T-cell (primary cell): Measurements from ENCODE around the gene CCL11. TPM values are rescaled to one million over a fixed set of nuclear protein-coding genes. Genes with fewer than 3 reads are reported as not detected.

Experiments
- ATAC-seq, 4 experiments: fragments of 200-7000 bp in 3 of 4; fragments of 150-1000 bp in 1 of 4; cut with Tn5 transposase; replicated peaks in 1 of 4; 1 replicate in 3 of 4; 2 replicates in 1 of 4; pipeline ENCODE4 v1.10.0; 2021; ENCODE audit warnings: moderate library complexity in 3 of 4, mild to moderate bottlenecking in 2 of 4, moderate number of reproducible peaks in 1 of 4
- CTCF ChIA-PET, 2 donors: fragments of 300-600 bp; sonication (Branson Sonifier 250); formaldehyde crosslinking; loops; one replicate each; lab custom pipeline; 2022; ENCODE audit warnings: antibody characterized with exemption in 2 of 2; lab: Charles Lee
- POLR2A ChIA-PET, 2 donors: fragments of 300-600 bp; sonication (Branson Sonifier 250); formaldehyde crosslinking; loops; one replicate each; lab custom pipeline; 2022; ENCODE audit warnings: antibody characterized with exemption in 2 of 2; lab: Charles Lee
- DNase-seq, 35 experiments: peaks; one replicate each; pipeline versions ENCODE4 v3.0.0 to v3.0.0-alpha.2; 2013 to 2023
- H3K27ac ChIP-seq: one replicate; pipeline ENCODE4 v1.5.1; 2013; ENCODE audit warnings: low read length
- H3K27me3 ChIP-seq, 2 experiments: replicated peaks in 1 of 2; 1 replicate in 1 of 2; 2 replicates in 1 of 2; pipeline versions ENCODE4 v1.6.1 to v1.7.0; 2013; ENCODE audit warnings: low read length in 1 of 2, mixed read lengths in 1 of 2; ENCODE audit not compliant: control insufficient read depth in 2 of 2, insufficient read depth in 2 of 2; ENCODE audit errors: extremely low read depth in 1 of 2
- H3K36me3 ChIP-seq, 2 donors: 1 replicate in 1 of 2; 2 replicates in 1 of 2; pipeline versions ENCODE4 v1.6.1 to v1.7.0; 2013; ENCODE audit warnings: low read length in 1 of 2; ENCODE audit not compliant: control insufficient read depth in 2 of 2, insufficient read depth in 1 of 2; ENCODE audit errors: extremely low read depth in 1 of 2
- H3K4me1 ChIP-seq, 2 experiments: 1 replicate in 1 of 2; 2 replicates in 1 of 2; pipeline versions ENCODE4 v1.6.1 to v1.7.0; 2013; ENCODE audit warnings: low read length in 2 of 2, mixed read lengths in 1 of 2; ENCODE audit not compliant: insufficient read depth in 2 of 2, control insufficient read depth in 1 of 2; ENCODE audit errors: extremely low read depth in 1 of 2
- H3K4me3 ChIP-seq, 2 donors: 1 replicate in 1 of 2; 2 replicates in 1 of 2; pipeline versions ENCODE4 v1.5.1 to v1.7.0; 2013; ENCODE audit warnings: mild to moderate bottlenecking in 2 of 2, low read length in 1 of 2, moderate library complexity in 1 of 2; ENCODE audit not compliant: control insufficient read depth in 1 of 2; ENCODE audit errors: extremely low read depth in 1 of 2
- H3K9me3 ChIP-seq: 2 replicates; pipeline ENCODE4 v1.7.0; 2013
- H3K27ac Mint-ChIP-seq, 2 donors: one replicate each; pipeline ENCODE4 v1.8.0; 2020 to 2021; ENCODE audit warnings: mild to moderate bottlenecking in 2 of 2, mixed read lengths in 2 of 2
- H3K27me3 Mint-ChIP-seq, 2 donors: one replicate each; pipeline ENCODE4 v1.8.0; 2021 to 2022; ENCODE audit warnings: mixed read lengths in 2 of 2
- H3K36me3 Mint-ChIP-seq: one replicate; pipeline ENCODE4 v1.8.0; 2021; ENCODE audit warnings: mixed read lengths
- H3K4me1 Mint-ChIP-seq, 3 donors: one replicate each; pipeline ENCODE4 v1.8.0; 2020 to 2022; ENCODE audit warnings: mixed read lengths in 3 of 3, mild to moderate bottlenecking in 1 of 3
- H3K4me3 Mint-ChIP-seq, 3 donors: one replicate each; pipeline ENCODE4 v1.8.0; 2020 to 2022; ENCODE audit warnings: mild to moderate bottlenecking in 3 of 3, mixed read lengths in 3 of 3, moderate library complexity in 3 of 3
- H3K9me3 Mint-ChIP-seq, 3 donors: one replicate each; pipeline ENCODE4 v1.8.0; 2020 to 2022; ENCODE audit warnings: mixed read lengths in 3 of 3
- WGBS: methylation state at CpG from one replicate; pipeline ENCODE4 v1.1.5; 2013; ENCODE audit warnings: missing lambda C conversion rate; ENCODE audit not compliant: insufficient coverage; 5-methylcytosine and 5-hydroxymethylcytosine counted together
- total RNA-seq, 35 experiments: library from RNA in 6 of 35; stranded (reverse) in 6 of 35; fragments of 120-200 nt in 1 of 35; gene quantifications; one replicate each; pipeline versions ENCODE4 v1.2.1 to v1.2.4 and lab custom pipeline; 2013 to 2026

CCL11 gene
- total RNA-seq, result not detected
- total RNA-seq (2013), result not detected
- total RNA-seq (lab: John Stamatoyannopoulos, UW), result 0 reads per million in 29 experiments

DNA sequence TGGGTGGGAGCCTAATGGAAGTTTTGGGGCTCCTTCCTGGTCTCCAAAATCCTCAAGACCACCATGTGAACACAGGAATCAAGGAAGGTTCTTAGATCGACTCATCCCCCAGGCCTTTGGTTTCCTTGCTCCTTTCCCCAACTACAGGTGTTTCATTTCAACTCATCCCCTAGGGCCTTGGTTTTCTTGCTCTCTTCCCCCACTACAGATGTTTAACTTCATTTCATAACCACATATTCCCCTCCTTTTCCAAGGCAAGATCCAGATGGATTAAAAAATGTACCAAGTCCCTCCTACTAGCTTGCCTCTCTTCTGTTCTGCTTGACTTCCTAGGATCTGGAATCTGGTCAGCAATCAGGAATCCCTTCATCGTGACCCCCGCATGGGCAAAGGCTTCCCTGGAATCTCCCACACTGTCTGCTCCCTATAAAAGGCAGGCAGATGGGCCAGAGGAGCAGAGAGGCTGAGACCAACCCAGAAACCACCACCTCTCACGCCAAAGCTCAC is at the start of gene CCL11:
Gene CCL11, plus strand, starts transcription at position 457 of the 507 bp plus-strand sequence. CDS start 67 bp downstream, outside the sequence.
- H3K36me3 Mint-ChIP-seq, result no peaks in the 10 kb centered on the region
- Histone ChIP-seq H3K4me1 (no peaks in the 10 kb centered on the region), H3K9me3 (no peaks in the 10 kb centered on the region), H3K27ac (no peak within 1 kb of the TSS), H3K4me3 (no peak within 1 kb of the TSS), H3K27me3 (peaks cover 0 to 4% of the 10 kb centered on the region in 2 experiments), H3K36me3 (no peaks in the 10 kb centered on the region)
- DNase-seq, result no peak
- ChIA-PET POLR2A (no interaction called here), CTCF (no interaction called here)
- H3K27ac Mint-ChIP-seq, result no peak within 1 kb of the TSS
- no peak for ATAC-seq
- H3K9me3 Mint-ChIP-seq, result no peaks in the 10 kb centered on the region
- peaks cover 13 to 30% of the 10 kb centered on the region in 2 donors for H3K27me3 Mint-ChIP-seq
- no peak within 1 kb of the TSS for H3K4me3 Mint-ChIP-seq
- 83% methylated on average over 4 of the region's 4 CpGs for WGBS
- no peaks in the 10 kb centered on the region for H3K4me1 Mint-ChIP-seq

- peaks cover 9 to 22% of the 10 kb centered on the region in 2 donors for H3K27me3 Mint-ChIP-seq
- Histone ChIP-seq H3K4me1 (no peaks in the 10 kb centered on the region), H3K27ac (no peak overlapping the region), H3K27me3 (peaks cover 0 to 18% of the 10 kb centered on the region in 2 experiments), H3K4me3 (no peak overlapping the region), H3K36me3 (no peaks in the 10 kb centered on the region), H3K9me3 (no peaks in the 10 kb centered on the region)
- CTCF ChIA-PET, result no interaction called here
- POLR2A ChIA-PET, result no interaction called here
- DNase-seq, result no peak
- ATAC-seq, result no peak
- H3K4me3 Mint-ChIP-seq, result no peak overlapping the region
- no peaks in the 10 kb centered on the region for H3K36me3 Mint-ChIP-seq
- 52% methylated on average over 5 of the region's 6 CpGs for WGBS
- no peak overlapping the region for H3K27ac Mint-ChIP-seq
- H3K4me1 Mint-ChIP-seq, result peaks cover 0 to 4% (median 0%) of the 10 kb centered on the region in 3 donors
- no peaks in the 10 kb centered on the region for H3K9me3 Mint-ChIP-seq
Measured at GRCh38 chr17:34236281-34236892, 49.2 kb upstream of the CCL11 start.

- H3K4me1 ChIP-seq, result no peaks in the 10 kb centered on the region
- H3K36me3 Mint-ChIP-seq, result no peaks in the 10 kb centered on the region
- peaks cover 0 to 4% (median 0%) of the 10 kb centered on the region in 3 donors for H3K4me1 Mint-ChIP-seq
- ATAC-seq (no peak), DNase-seq (no peak)
- POLR2A ChIA-PET, result no interaction called here
- CTCF ChIA-PET, result interaction anchor here in 1 of 2 donors (0.8 kb wide), 1 partner anchor 66 kb away, joined by 3 read pairs; no protein-coding TSS in a partner anchor
- H3K27ac Mint-ChIP-seq, result no peak overlapping the region
- 100% methylated on average over 2 of the region's 3 CpGs for WGBS
- no peaks in the 10 kb centered on the region for H3K36me3 ChIP-seq
- no peaks in the 10 kb centered on the region for H3K9me3 ChIP-seq
- H3K27me3 ChIP-seq, result peaks cover 0 to 18% of the 10 kb centered on the region in 2 experiments
- H3K9me3 Mint-ChIP-seq, result no peaks in the 10 kb centered on the region
- H3K27me3 Mint-ChIP-seq, result peaks cover 11 to 23% of the 10 kb centered on the region in 2 donors
- H3K4me3 Mint-ChIP-seq, result no peak overlapping the region
- H3K4me3 ChIP-seq, result no peak overlapping the region
- H3K27ac ChIP-seq, result no peak overlapping the region
Measured at GRCh38 chr17:34237458-34237857, 48.1 kb upstream of the CCL11 start.

DNA sequence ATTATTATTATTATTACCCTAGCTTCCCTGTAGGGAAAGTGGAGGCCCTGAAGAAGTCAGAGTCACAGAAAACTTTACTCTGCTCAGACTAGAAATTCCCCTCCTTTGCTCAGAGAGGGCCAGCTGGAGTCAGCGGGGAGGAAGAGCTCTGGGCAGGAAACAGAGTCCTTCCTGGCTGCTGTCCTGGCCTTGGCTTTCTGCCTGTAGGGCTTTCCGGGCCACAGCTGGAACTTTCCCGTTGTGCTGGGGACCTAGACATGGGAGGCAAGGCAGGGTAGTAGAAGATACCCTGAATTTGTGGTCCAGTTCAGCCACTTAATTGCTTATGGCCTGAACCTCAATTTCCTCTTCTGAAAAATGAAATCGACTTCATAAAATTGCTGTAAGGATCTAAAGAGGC is 44.5 kb upstream of the CCL11 start:
- H3K9me3 Mint-ChIP-seq, result no peaks in the 10 kb centered on the region
- ChIA-PET POLR2A (no interaction called here), CTCF (no interaction called here)
- no peak overlapping the region for H3K4me3 ChIP-seq
- no peak overlapping the region for H3K27ac ChIP-seq
- H3K36me3 Mint-ChIP-seq, result no peaks in the 10 kb centered on the region
- no peaks in the 10 kb centered on the region for H3K9me3 ChIP-seq
- no peaks in the 10 kb centered on the region for H3K4me1 ChIP-seq
- no peak overlapping the region for H3K4me3 Mint-ChIP-seq
- WGBS, result no CpG with 5 or more reads among the region's 4 CpGs
- H3K27me3 ChIP-seq, result peaks cover 0 to 14% of the 10 kb centered on the region in 2 experiments
- no peaks in the 10 kb centered on the region for H3K4me1 Mint-ChIP-seq
- H3K27me3 Mint-ChIP-seq, result peaks cover 12 to 20% of the 10 kb centered on the region in 2 donors
- no peak for ATAC-seq
- no peak for DNase-seq
- no peaks in the 10 kb centered on the region for H3K36me3 ChIP-seq
- no peak overlapping the region for H3K27ac Mint-ChIP-seq

- no peak overlapping the region for H3K27ac Mint-ChIP-seq
- H3K4me1 ChIP-seq, result no peaks in the 10 kb centered on the region
- H3K4me3 ChIP-seq, result no peak overlapping the region
- POLR2A ChIA-PET, result no interaction called here
- DNase-seq, result no peak
- no peak for ATAC-seq
- H3K4me3 Mint-ChIP-seq, result no peak overlapping the region
- H3K36me3 Mint-ChIP-seq, result no peaks in the 10 kb centered on the region
- H3K4me1 Mint-ChIP-seq, result no peaks in the 10 kb centered on the region
- 45% methylated on average over 4 of the region's 8 CpGs for WGBS
- H3K27me3 ChIP-seq, result peaks cover 0 to 10% of the 10 kb centered on the region in 2 experiments
- H3K9me3 Mint-ChIP-seq, result no peaks in the 10 kb centered on the region
- no peaks in the 10 kb centered on the region for H3K36me3 ChIP-seq
- peaks cover 17 to 18% of the 10 kb centered on the region in 2 donors for H3K27me3 Mint-ChIP-seq
- no peaks in the 10 kb centered on the region for H3K9me3 ChIP-seq
- CTCF ChIA-PET, result no interaction called here
- H3K27ac ChIP-seq, result no peak overlapping the region
Measured at GRCh38 chr17:34242587-34243363, 42.8 kb upstream of the CCL11 start.

- H3K27me3 Mint-ChIP-seq, result peaks cover 15 to 17% of the 10 kb centered on the region in 2 donors
- ATAC-seq (no peak), DNase-seq (no peak)
- H3K27ac Mint-ChIP-seq, result no peak overlapping the region
- Histone ChIP-seq H3K4me1 (no peaks in the 10 kb centered on the region), H3K27ac (no peak overlapping the region), H3K4me3 (no peak overlapping the region), H3K27me3 (peaks cover 0 to 7% of the 10 kb centered on the region in 2 experiments), H3K36me3 (no peaks in the 10 kb centered on the region), H3K9me3 (no peaks in the 10 kb centered on the region)
- no peaks in the 10 kb centered on the region for H3K36me3 Mint-ChIP-seq
- H3K4me3 Mint-ChIP-seq, result no peak overlapping the region
- POLR2A ChIA-PET, result no interaction called here
- CTCF ChIA-PET, result no interaction called here
- 74% methylated on average over 7 of the region's 7 CpGs for WGBS
- H3K9me3 Mint-ChIP-seq, result no peaks in the 10 kb centered on the region
- H3K4me1 Mint-ChIP-seq, result no peaks in the 10 kb centered on the region
Measured at GRCh38 chr17:34243364-34244320, 41.9 kb upstream of the CCL11 start.
